ENCODE results near the gene TARDBP.
"Not testable (repeated sequence)": the region's sequence is repeated elsewhere in the genome, so short reads cannot be mapped to it uniquely, and the experiment has no call there.

The TARDBP gene

DNA sequence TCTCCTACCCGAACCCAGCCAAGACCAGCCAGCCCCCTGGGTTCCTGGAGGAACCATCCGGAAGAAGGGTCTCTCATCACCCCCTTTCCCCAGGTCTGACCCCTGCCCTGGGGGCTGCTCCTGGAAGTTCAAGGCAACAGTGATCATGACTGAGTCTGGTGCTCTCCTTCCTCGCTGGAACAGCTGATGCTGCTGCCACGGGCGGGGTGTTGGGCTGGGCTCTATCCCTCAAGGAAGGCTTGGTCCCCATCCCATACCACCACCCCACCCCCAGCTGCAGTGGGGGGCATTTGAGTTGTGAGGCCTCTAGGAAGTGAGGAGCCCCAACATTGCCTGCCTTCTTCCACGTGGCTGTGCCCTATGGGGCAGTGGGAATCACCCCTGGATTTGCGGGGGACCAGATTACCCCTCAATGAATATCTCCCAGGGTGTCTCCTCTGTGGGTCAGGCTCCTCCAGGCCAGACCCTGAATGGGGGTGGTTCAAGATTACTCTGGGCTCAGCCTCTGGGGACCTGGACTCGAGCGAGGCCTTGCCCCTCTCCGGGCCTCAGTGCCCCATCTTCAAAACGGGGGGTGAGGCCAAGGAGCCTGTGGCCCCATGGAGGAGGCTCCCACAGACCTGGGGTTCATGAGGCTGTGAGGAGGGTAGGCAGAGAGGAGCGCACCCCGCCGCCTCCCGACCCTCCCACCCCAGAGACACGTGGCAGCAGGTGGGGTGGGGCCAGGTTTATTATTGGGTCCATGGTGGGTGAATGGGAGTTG lies 31.8 kb downstream of the TARDBP start:
- DNase-seq: no peak

- DNase-seq: no peak
Observed at GRCh38 chr1:11044849-11045427, 32.5 kb downstream of the TARDBP start.

DNA sequence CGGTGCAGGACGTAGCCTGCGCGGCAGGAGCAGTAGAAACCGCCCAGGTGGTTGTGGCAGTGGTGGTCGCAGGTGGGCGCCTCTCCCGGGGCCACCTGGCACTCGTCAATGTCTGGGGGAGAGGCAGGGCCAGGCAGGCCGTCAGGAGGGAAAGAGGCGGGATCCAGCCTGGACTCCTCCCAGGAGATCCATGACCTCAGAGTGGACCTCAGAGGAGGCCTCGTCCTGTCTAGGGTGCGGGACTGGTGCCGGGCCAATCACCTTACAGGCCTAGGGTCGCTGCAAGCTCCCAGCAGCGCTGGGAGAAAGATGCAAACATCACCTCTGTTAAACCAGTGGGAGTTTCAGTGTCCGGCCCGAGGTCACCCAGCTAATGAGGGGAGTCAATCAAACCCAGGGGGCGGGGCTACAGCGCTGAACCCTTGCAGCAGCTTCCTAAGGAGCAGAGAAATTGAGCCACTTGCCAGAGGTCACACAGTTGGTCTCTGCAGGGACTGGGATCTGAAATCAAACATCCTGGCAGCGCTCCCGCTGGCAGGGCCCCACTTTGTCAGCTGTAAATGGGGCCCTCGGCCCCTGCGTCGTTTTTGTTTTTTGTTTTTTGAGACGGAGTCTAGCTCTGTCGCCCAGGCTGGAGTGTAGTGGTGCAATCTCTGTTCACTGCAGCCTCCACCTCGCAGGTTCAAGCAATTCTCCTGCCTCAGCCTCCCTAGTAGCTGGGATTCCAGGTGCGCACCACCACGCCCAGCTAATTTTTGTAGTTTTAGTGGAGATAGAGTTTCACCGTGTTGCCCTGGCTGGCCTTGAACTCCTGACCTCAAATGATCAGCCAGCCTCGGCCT lies 33.2 kb downstream of the TARDBP start:
- DNase-seq: no peak

DNA sequence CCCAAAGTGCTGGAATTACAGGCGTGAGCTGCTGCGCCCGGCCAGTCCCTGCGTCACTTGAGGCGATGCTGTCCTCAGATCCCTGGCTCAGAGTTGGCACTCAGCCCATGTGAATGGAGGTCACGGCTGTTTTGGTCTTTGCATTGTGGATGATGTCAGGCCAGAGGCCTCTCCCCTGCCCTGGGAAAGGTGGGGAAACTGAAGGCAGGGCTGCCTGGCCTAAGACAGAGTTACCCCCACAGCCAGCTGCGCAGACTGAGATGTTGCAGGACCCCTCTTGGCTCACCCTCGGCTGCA lies 33.8 kb downstream of the TARDBP start:
- DNase-seq: no peak

DNA sequence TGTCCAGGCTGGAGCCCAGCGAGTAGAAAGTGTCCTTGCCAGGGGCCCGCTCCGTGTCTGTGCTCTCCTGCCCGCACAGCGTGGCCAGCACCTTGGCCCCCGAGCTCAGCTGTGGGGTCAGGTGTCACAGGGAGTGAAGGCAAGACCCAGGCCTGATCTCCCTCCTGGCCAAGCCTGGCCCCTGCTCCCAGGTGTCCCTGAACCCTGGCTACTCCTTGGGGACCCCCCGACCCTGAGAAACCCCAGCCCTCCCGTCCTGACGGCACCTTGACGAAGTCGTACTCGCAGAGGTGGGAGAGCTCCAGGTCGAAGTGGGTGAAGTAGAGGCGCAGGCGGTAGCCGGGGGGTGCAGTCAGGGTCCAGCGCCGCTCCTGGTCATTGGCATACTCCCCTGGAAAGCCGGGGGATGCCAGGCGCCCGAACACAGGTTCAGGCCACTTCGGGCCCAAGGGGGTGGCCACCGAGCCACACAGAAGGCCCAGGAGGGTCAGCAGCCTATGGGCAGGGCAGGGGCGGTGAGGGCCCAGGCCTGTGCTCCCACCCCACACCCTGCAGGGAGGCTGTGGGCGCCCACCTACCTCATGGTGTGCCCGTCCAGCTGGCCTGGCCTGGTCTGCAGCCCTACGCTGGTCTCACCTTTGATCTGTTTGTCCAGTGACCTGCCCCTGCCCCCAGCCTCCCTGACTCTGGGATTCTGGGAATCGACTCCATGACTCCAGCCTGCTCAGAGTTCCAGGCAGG lies 34.3 kb downstream of the TARDBP start, which contains the start of gene MASP2:
Gene MASP2 (minus strand): TSS at position 615 of the 741 bp plus-strand sequence. CDS start 32 bp downstream, at position 583.
- no peak for DNase-seq

GRCh38 chr1:11051121-11051520 lies 38.7 kb downstream of the TARDBP start:
- DNase-seq: not testable (repeated sequence)

DNA sequence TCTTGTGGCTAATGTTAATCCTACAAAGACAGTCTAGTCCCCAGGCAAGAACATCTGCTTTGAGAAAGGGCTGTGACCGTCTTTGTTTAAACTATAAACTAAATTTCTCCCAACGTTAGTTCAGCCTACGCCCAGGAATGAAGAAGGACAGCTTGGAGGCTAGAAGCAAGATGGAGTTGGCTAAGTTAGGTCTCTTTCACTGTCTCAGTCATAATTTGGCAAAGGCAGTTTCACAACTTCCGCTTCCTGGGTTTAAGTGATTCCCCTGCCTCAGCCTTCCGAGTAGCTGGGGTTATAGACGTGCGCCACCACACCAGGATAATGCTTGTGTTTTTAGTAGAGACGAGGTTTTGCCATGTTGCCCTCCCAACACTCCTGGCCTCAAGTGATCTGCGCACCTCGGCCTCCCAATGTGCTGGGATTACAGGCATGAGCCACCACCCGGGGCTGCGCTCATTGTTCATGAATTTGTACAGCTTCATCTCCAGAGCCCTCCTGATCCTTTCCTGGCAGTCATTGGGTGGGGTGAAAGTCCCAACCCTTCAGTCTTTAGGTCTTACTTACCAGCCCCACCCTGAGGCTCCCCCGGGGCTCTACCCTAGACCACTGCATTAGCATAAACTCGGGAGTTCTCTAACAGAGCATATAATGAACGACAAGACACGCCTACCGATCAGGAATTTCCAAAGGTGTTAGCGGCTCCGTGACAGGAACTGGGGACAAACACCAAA lies 39.5 kb downstream of the TARDBP start:
- no peak for DNase-seq

GRCh38 chr1:11052839-11053757 lies 40.6 kb downstream of the TARDBP start:
- no peak for DNase-seq

- no peak for DNase-seq
Observed at GRCh38 chr1:11053758-11054137, 41.3 kb downstream of the TARDBP start.

DNA sequence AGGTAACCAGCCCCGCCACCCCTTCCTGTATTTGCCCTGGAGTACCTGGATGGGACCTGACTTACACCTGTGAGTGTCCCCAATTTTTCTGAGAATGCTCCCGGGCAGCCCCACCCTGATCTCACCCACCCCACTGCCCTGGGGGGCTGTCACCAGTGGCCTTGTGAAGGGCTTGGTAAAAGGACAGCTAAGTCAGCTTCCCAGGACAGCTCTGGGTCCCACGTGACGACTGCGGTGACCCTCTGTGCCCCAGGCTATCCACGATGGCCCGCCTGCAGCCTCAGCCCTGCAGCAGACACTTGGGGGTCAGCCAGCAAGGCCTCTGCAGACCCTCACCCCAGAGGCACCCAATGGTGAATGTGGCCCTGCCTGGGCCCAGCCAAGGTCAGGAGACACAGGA lies 41.7 kb downstream of the TARDBP start:
- no peak for DNase-seq

DNA sequence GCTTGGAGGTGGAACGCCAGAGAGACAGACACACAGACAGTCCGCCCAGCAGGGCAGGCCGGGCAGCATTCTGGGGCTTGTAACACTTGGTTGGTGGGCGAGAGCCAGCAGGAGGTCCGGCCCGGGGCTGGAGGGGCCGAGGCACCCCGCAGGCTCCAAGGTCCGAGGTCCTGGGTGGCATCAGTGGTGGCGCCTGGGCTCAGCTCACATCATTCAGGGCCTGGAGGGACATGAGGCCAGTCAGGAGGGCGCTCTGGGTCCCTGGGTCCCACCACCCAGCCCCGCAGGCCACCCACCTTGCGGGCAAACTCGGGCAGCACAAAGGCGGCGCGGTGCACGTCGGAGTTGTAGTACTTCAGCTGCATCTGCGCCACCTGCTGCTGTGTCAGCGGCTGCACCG lies 42.2 kb downstream of the TARDBP start:
- no peak for DNase-seq

DNA sequence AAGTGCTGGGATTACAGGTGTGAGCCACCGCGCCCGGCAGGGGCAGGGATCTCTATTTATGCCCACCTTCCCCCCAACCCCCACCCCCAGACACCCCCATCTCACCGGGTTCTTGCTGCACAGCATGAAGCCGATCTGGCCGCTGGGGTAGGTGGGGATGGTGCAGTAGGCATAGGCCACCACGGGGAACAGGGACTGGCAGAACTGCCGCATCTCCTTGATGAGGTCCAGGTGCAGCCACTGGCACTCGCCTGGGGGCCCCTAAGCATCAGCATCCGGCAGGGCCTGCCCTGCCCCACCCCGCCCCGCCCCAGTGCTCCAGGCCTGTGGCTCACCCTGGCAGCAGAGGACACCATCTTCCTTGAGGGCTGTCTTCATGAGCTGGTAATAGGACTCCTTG lies 43.2 kb downstream of the TARDBP start:
- no peak for DNase-seq

GRCh38 chr1:11056504-11056903 lies 44.0 kb downstream of the TARDBP start:
- no peak for DNase-seq

DNA sequence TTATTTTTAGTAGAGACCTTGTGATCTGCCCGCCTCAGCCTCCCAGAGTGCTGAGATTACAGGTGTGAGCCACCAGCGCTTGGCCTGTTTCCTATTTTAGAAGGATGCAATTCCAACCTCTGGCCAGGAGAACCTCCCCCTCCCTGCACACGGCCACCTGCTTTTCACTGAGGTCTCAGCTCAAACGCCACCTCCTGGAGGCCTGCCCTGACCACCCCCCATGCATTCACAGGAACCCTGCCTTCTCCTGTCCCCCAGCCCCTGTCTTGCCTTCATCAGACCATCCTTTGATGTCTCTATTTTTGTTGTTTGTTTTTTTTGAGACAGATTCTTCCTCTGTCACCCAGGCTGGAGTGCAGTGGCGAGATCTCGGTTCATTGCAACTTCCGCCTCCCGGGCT lies 45.0 kb downstream of the TARDBP start:
- DNase-seq: no peak

DNA sequence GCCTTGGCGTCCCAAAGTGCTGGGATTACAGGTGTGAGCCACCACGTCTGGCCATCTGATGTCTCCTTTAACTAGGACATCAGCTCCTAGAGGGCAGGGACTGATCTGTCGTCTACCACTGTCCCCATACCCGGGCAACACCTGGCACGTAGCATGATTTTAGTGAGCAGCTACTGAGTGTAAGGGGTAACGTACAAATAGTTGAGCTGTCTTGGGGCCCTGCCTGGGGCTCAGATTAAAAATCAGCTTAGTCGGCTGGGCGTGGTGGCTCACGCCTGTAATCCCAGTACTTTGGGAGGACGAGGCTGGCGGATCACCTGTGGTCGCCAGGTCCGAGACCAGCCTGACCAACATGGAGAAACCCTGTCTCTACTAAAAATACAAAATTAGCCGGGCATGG lies 45.6 kb downstream of the TARDBP start:
- no peak for DNase-seq

DNA sequence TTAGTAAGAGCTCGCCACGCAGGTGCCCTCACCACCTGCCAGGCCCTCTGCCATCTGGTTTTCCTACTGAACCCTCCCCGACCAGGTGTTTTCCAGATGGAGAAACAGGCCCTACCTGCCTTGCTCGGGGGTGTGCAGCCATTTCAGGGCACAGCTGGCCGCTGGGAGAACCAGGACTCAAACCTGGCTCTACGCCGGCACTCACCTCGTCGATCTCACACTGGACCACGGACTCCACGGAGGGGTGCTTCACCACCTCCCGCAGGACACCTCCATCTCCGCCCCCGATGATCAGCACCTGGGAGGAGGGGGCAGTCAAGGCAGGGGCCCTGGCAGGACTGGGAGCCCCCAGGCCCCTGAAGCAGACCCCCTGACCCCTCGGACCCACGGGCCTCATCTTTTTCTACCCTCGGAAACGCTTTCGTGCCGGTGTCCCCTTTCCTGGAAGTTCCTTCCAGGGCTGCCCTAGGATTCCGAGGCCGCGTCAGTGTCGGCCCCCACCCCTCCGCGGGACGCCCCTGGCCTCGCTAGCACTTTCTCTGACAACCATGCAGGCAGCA lies 46.2 kb downstream of the TARDBP start:
- no peak for DNase-seq

DNA sequence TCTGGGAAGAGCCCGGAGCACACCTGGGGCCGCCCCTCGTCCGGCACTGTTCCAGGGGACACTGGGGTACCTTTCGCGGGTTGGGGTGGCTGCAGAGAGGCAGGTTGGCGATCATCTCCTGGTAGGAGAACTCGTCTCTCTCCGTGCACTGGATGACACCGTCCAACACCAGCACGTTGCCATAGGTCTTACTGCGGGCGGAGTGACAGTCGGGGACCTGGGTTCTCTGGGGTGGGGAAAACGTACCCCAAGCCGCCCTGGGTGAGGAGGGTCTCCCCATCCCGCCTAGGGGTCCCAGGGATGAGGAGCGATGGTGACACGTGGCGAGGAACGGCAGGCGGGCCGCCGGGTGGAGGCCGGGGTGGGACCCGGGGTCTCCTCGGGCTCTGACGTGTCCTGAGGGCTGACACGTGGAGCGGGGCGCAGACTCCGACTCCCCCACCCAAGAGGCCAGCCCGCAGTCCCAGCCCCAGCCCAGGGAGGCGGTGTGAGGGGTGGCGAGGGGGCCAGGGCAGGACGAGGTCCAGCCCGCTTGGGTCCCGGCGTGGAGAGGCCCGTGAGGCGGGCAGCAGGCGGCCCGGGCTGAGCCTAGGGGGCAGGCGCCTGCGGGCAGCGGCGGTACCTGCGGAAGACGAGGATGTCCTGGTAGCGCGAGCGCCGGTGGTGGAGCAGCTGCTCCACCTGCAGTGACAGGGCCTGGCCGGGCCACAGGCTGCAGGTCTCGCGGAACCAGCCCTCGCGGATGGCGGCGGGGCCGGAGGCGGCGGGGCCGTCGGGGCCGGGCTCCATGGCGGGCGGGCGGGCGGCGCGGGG lies 46.9 kb downstream of the TARDBP start:
- DNase-seq: no peak

- peak; percentile 75 for DNase-seq
Observed at GRCh38 chr1:11059968-11060830, 47.7 kb downstream of the TARDBP start, which contains the start of gene SRM. TSS of gene SRM (minus strand) at chr1:11060018. CDS start at chr1:11059943, 75 bp downstream.
